Limb (tissue), 2 donors: Measurements from ENCODE around the gene ITLN2.
"Not testable (repeated sequence)": the region's sequence is repeated elsewhere in the genome, so short reads cannot be mapped to it uniquely, and the experiment has no call there.

Experiments used
- DNase-seq, 2 donors: peaks; one replicate each; pipeline ENCODE4 v3.0.0-alpha.2; 2016; ENCODE audit errors: extremely low spot score in 2 of 2

ITLN2 gene

GRCh38 chr1:160954158-160955104 lies at the start of gene ITLN2:
TSS of gene ITLN2 (minus strand) at chr1:160954809. CDS start at chr1:160954741, 68 bp downstream.
- no peak for DNase-seq

DNA sequence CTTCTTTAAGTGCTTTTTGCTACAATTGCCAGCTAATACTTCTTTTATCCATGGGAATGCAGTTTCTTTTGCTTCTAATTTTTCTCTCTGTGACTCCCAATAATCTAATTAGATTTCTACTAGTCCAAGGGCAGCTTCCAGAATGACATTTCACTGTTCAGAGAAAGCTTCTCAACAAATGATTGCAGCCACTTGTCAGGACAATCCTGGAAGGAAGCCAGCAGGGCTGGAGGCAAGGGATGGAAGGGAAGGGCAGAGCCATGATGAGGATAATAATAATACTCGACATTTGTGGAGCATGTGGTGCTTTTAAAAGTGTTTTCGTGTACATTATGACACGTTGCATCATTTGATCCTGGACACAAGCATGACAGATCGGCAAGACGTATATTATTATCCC lies 46.9 kb upstream of the ITLN2 start:
- DNase-seq = no peak

GRCh38 chr1:161000736-161001480 lies 46.3 kb upstream of the ITLN2 start:
- no peak for DNase-seq

- DNase-seq = no peak
Measured at GRCh38 chr1:160999376-160999775, 44.8 kb upstream of the ITLN2 start.

- peak in 1 of 2 donors; percentile 44 for DNase-seq
Measured at GRCh38 chr1:160997323-160998038, 42.9 kb upstream of the ITLN2 start.

- DNase-seq = no peak
Measured at GRCh38 chr1:160996178-160996577, 41.6 kb upstream of the ITLN2 start.

- DNase-seq = peak in 1 of 2 donors; percentile 30
Measured at GRCh38 chr1:160993544-160994193, 39.1 kb upstream of the ITLN2 start.

DNA sequence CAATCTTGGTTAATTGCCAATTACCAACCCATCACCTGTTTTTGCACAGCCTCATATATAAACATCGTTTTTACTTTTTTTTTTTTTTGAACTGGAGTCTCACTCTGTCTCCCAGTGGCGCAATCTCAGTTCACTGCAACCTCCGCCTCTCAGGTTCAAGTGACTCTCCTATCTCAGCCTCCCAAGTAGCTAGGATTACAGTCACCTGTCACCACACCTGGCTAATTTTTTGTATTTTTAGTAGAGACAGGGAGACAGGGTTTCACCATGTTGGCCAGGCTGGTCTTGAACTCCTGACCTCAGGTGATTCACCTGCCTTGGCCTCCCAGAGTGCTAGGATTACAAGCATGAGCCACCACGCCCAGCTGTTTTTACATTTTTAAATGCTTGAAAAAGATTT lies 37.4 kb upstream of the ITLN2 start:
- not testable (repeated sequence) for DNase-seq

GRCh38 chr1:160987359-160988050 lies 32.9 kb upstream of the ITLN2 start:
- DNase-seq = no peak

DNA sequence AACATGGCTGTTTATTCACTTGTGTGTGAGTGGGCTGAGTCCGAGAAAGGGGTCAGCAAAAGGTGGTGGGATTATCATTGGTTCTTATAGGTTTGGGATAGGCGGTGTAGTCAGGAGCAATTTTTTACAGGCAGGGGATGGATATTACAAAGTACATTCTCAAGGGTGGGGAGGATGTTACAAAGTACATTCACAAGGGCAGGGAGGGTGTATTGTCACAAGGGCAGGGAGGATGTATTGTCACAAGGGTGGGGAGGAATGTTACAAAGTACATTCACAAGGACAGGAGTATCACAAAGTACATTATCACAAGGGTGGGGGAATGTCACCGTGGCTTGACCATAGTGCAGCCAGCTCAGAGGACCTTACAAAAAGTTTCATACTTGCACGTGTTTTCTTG lies 31.1 kb upstream of the ITLN2 start:
- no peak for DNase-seq

GRCh38 chr1:160981584-160982411 lies 27.2 kb upstream of the ITLN2 start:
- no peak for DNase-seq

- DNase-seq = no peak
Measured at GRCh38 chr1:160979286-160979685, 24.7 kb upstream of the ITLN2 start.

- no peak for DNase-seq
Measured at GRCh38 chr1:160978510-160978927, 23.9 kb upstream of the ITLN2 start.

DNA sequence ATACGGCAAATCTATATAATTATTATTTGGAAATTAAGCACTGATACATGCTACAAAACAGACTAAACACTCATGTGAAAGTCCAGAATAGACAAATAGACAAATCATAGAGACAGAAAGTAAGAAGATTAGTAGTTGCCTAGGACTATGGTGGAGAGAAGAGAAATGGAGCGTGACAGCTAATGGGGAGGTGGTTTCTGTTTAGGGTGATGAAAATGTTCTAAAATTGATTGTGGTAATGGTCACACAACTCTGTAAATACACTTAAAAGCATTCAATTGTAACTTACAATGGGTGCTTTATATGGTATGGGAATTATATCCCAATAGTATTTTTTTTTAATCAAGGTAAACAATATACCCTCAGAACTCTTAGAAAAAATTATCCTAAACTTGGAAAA lies 20.4 kb upstream of the ITLN2 start:
- no peak for DNase-seq

- no peak for DNase-seq
Measured at GRCh38 chr1:160973491-160973890, 18.9 kb upstream of the ITLN2 start.

DNA sequence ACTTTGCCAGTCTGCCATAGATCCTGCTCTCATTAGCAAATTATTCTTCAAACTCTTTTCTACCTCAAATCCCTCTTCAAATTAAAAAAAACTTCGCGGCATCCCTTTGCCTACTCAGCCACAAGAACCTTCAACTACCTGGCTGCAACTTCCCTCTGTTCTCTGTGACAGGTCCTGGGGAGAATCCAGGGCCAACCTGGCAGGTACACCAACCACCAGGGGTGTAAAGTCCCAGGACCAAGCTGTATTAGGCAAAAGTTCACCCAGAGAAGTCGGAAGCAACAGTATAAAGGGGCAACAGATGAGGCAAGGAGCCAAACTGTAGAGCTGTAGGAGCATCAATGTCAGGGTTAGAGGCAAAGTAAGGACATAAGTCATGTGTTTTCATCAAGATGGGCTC lies 18.3 kb upstream of the ITLN2 start:
- no peak for DNase-seq

DNA sequence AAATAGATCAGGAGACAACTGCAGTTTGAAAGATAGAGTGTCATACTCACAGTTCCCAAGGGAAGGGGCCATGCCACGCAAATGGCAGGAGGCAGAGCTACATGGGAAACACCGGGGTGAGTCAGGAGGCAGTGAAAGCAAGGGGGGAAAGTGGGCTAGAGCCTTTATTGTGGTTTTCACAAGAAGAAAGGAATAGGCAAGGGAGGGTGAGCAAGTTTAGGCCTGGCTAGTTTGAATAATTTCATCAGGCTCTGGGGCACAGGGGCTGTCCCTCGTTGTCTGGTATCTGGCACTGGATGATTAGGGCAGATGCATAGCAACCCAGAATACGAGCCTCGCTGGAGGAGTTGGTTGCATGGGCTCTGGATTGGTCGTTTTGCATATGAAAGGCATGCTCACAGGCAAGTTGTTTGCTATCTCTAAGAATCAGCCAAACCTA lies 17.0 kb upstream of the ITLN2 start:
- no peak for DNase-seq

GRCh38 chr1:160963521-160963920 lies 8.9 kb upstream of the ITLN2 start:
- DNase-seq = no peak

- DNase-seq = no peak
Measured at GRCh38 chr1:160961419-160961818, 6.8 kb upstream of the ITLN2 start.

- no peak for DNase-seq
Measured at GRCh38 chr1:160956966-160957365, 2.4 kb upstream of the ITLN2 start.
